Natural killer cell (primary cell): Measurements from ENCODE around the gene WNK4. TPM values are rescaled to one million over a fixed set of nuclear protein-coding genes. Genes with fewer than 3 reads are reported as not detected.

ENCODE experiments used
- ATAC-seq, 3 donors: fragments of 150-1000 bp in 2 of 3; fragments of 200-7000 bp in 1 of 3; cut with Tn5 transposase; 1 replicate in 1 of 3; 2 replicates in 2 of 3; pipeline ENCODE4 v1.10.0; 2021; ENCODE audit warnings: mild to moderate bottlenecking in 2 of 3, moderate library complexity in 2 of 3
- DNase-seq, 2 donors: peaks; one replicate each; pipeline versions ENCODE4 v3.0.0 to v3.0.0-alpha.2; 2013 to 2021; ENCODE audit warnings: mixed read lengths in 1 of 2
- H3K27ac ChIP-seq: one replicate; pipeline ENCODE4 v1.5.1; 2013; ENCODE audit warnings: mild to moderate bottlenecking, low read length
- H3K27me3 ChIP-seq: one replicate; pipeline ENCODE4 v1.6.1; 2013; ENCODE audit warnings: low read length; ENCODE audit not compliant: control insufficient read depth, insufficient read depth
- H3K36me3 ChIP-seq: one replicate; pipeline ENCODE4 v1.6.1; 2013; ENCODE audit warnings: low read length; ENCODE audit not compliant: control insufficient read depth, insufficient read depth
- H3K4me1 ChIP-seq: one replicate; pipeline ENCODE4 v1.6.1; 2013; ENCODE audit warnings: low read length; ENCODE audit not compliant: control insufficient read depth, insufficient read depth
- H3K4me3 ChIP-seq: one replicate; pipeline ENCODE4 v1.5.1; 2013; ENCODE audit warnings: low read length
- H3K9me3 ChIP-seq: one replicate; pipeline ENCODE4 v1.6.1; 2013; ENCODE audit warnings: low read length; ENCODE audit not compliant: control insufficient read depth, insufficient read depth
- H3K27ac Mint-ChIP-seq, 2 donors: one replicate each; pipeline ENCODE4 v1.8.0; 2022; ENCODE audit warnings: mild to moderate bottlenecking in 2 of 2, mixed read lengths in 2 of 2, moderate library complexity in 1 of 2
- H3K27me3 Mint-ChIP-seq, 2 donors: one replicate each; pipeline ENCODE4 v1.8.0; 2022; ENCODE audit warnings: low read depth in 2 of 2, mixed read lengths in 2 of 2
- H3K36me3 Mint-ChIP-seq: one replicate; pipeline ENCODE4 v1.8.0; 2022; ENCODE audit warnings: mixed read lengths
- H3K4me1 Mint-ChIP-seq, 2 donors: one replicate each; pipeline ENCODE4 v1.8.0; 2022; ENCODE audit warnings: mixed read lengths in 2 of 2
- H3K4me3 Mint-ChIP-seq: one replicate; pipeline ENCODE4 v1.8.0; 2022; ENCODE audit warnings: mild to moderate bottlenecking, moderate library complexity, mixed read lengths
- H3K9me3 Mint-ChIP-seq, 2 donors: one replicate each; pipeline ENCODE4 v1.8.0; 2022; ENCODE audit warnings: mixed read lengths in 2 of 2
- CTCF ChIP-seq: fragments of 200-600 bp; IDR thresholded peaks from one replicate; pipeline ENCODE4 v1.8.0; 2022; ENCODE audit warnings: antibody characterized with exemption
- WGBS: methylation state at CpG from one replicate; pipeline ENCODE4 v1.1.7; 2013; ENCODE audit warnings: missing lambda C conversion rate; ENCODE audit not compliant: insufficient coverage; 5-methylcytosine and 5-hydroxymethylcytosine counted together
- intact Hi-C: fragments of 100-400 bp; cut with micrococcal nuclease; formaldehyde crosslinking; loops from one replicate; pipeline ENCODE4 v1.14.2; 2022
- total RNA-seq, 4 donors: library from RNA; stranded (reverse); fragments of 120-200 nt in 1 of 4; gene quantifications; one replicate each; pipeline versions ENCODE4 v1.2.3 to v1.2.4, GENCODE V29; 2013 to 2022

WNK4 gene
- total RNA-seq, 3 donors from 2014 or later (not counting 1 experiment from before 2014, with no cell fraction given) = 0.09 to 0.13 TPM; not detected in 1

- WGBS = 94% methylated on average over 3 of the region's 3 CpGs
- no peak for ATAC-seq
- intact Hi-C loops = no loop called here
- peaks cover 38% of the 10 kb centered on the region for H3K36me3 ChIP-seq
- no peaks in the 10 kb centered on the region for H3K9me3 Mint-ChIP-seq
- peak overlapping the region in 1 of 2 donors; percentile 38 for H3K27ac Mint-ChIP-seq
- no peaks in the 10 kb centered on the region for H3K27me3 ChIP-seq
- no peak for DNase-seq
- H3K4me3 ChIP-seq = no peak overlapping the region
- no peak overlapping the region for H3K4me3 Mint-ChIP-seq
- no peaks in the 10 kb centered on the region for H3K27me3 Mint-ChIP-seq
- no peak for TF ChIP-seq CTCF
- H3K36me3 Mint-ChIP-seq = peaks cover 8% of the 10 kb centered on the region
- H3K4me1 ChIP-seq = no peaks in the 10 kb centered on the region
- H3K9me3 ChIP-seq = no peaks in the 10 kb centered on the region
- H3K27ac ChIP-seq = no peak overlapping the region
- no peaks in the 10 kb centered on the region for H3K4me1 Mint-ChIP-seq
Observed at GRCh38 chr17:42809250-42809649, 28.8 kb downstream of the WNK4 start.

DNA sequence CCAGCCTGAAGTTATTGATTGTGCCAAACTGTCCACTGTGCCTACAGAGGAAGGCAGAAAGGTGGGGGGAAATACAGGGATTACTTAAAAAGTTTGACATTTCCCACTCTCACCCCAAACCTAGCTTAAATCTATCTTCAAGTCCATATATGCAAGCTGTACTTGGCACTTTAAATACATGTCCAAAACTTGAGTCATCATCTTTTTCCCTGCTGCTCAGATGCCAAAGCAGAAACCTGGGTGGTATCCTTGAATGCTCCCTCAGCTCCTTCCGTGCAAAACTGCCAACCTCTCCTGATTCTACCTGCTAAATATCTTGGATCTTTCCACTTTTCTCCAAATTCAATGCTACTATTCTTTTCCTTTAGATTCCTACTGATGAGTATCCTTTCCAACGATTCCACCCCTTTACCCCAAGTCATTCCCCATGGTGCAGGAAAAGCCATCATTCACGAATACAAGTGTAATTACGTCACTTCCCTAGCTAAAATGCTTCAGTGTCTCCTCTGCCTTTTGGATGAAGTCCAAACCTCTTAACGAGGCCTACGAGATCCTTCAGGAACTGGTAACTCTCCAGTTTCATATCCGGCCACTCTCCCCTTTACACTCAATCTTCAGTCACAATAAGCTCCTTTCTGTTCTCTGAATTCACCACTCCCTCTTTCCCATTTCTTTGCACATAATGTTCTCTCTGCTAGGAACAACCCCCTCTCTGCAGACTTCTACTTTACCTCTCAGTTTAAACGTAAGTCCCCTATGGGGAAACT is 34.4 kb downstream of the WNK4 start:
- Mint-ChIP-seq H3K36me3 (peaks cover 8% of the 10 kb centered on the region), H3K4me3 (no peak overlapping the region), H3K9me3 (no peaks in the 10 kb centered on the region), H3K27me3 (no peaks in the 10 kb centered on the region), H3K4me1 (peaks cover 0 to 1% of the 10 kb centered on the region in 2 donors), H3K27ac (no peak overlapping the region)
- DNase-seq (no peak), ATAC-seq (no peak)
- no peak overlapping the region for H3K4me3 ChIP-seq
- H3K27me3 ChIP-seq = no peaks in the 10 kb centered on the region
- intact Hi-C loops = no loop called here
- H3K9me3 ChIP-seq = no peaks in the 10 kb centered on the region
- no peak overlapping the region for H3K27ac ChIP-seq
- WGBS = 91% methylated on average over 8 of the region's 8 CpGs
- no peak for TF ChIP-seq CTCF
- H3K36me3 ChIP-seq = peaks cover 77% of the 10 kb centered on the region
- no peaks in the 10 kb centered on the region for H3K4me1 ChIP-seq

DNA sequence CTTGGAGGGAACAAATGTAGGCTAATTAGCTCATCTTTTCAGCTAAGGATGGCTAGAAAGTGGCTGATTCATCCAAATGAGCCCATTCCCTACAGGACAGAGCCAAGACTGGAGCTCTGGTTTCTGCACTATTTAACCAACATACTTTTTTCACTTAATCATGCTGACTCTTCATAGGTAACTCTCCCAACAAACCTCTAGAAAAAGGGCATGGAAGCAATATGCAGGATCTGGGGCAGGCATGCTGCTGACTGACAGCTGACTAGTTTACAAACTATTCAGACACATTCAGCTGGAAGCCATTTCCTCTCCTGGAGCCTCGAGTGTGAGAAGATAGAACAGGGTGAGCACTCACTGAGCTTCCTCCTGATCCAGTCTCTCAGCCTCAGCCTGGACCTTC is 37.5 kb downstream of the WNK4 start:
- H3K4me3 Mint-ChIP-seq = no peak overlapping the region
- 68% methylated on average over 1 of the region's 1 CpG for WGBS
- no peaks in the 10 kb centered on the region for H3K27me3 Mint-ChIP-seq
- no peak overlapping the region for H3K4me3 ChIP-seq
- no peaks in the 10 kb centered on the region for H3K36me3 Mint-ChIP-seq
- H3K4me1 Mint-ChIP-seq = peaks cover 5 to 11% of the 10 kb centered on the region in 2 donors
- H3K9me3 ChIP-seq = no peaks in the 10 kb centered on the region
- ATAC-seq (no peak), DNase-seq (no peak)
- H3K36me3 ChIP-seq = peaks cover 69% of the 10 kb centered on the region
- H3K27ac ChIP-seq = no peak overlapping the region
- no peak for TF ChIP-seq CTCF
- no peak overlapping the region for H3K27ac Mint-ChIP-seq
- H3K4me1 ChIP-seq = peaks cover 3% of the 10 kb centered on the region
- no peaks in the 10 kb centered on the region for H3K27me3 ChIP-seq
- intact Hi-C loops = no loop called here
- H3K9me3 Mint-ChIP-seq = no peaks in the 10 kb centered on the region

GRCh38 chr17:42818379-42818778 is 38.0 kb downstream of the WNK4 start:
- Mint-ChIP-seq H3K36me3 (no peaks in the 10 kb centered on the region), H3K27ac (no peak overlapping the region), H3K27me3 (no peaks in the 10 kb centered on the region), H3K4me1 (peaks cover 8 to 14% of the 10 kb centered on the region in 2 donors), H3K9me3 (no peaks in the 10 kb centered on the region), H3K4me3 (no peak overlapping the region)
- no peak for TF ChIP-seq CTCF
- intact Hi-C loops = no loop called here
- no peaks in the 10 kb centered on the region for H3K9me3 ChIP-seq
- H3K36me3 ChIP-seq = peaks cover 68% of the 10 kb centered on the region
- DNase-seq (no peak), ATAC-seq (no peak)
- H3K27ac ChIP-seq = no peak overlapping the region
- no peak overlapping the region for H3K4me3 ChIP-seq
- 97% methylated on average over 5 of the region's 5 CpGs for WGBS
- no peaks in the 10 kb centered on the region for H3K27me3 ChIP-seq
- H3K4me1 ChIP-seq = peaks cover 7% of the 10 kb centered on the region
